NCI-H187 (cell line): ENCODE results near the gene PRR5L.

Experiments
- DNase-seq, 2 experiments: peaks; one replicate each; lab custom pipeline; 2025; lab: John Stamatoyannopoulos, UW

The PRR5L gene

GRCh38 chr11:36358436-36358835, 62.3 kb downstream of the PRR5L start:
- DNase-seq: no peak

- DNase-seq: no peak
Observed at GRCh38 chr11:36360318-36360717, 64.2 kb downstream of the PRR5L start.

GRCh38 chr11:36360826-36361415, 64.8 kb downstream of the PRR5L start:
- DNase-seq: no peak

GRCh38 chr11:36361472-36361871, 65.4 kb downstream of the PRR5L start:
- no peak for DNase-seq

GRCh38 chr11:36361901-36362391, 65.9 kb downstream of the PRR5L start:
- no peak for DNase-seq

- no peak for DNase-seq
Observed at GRCh38 chr11:36362902-36363301, 66.8 kb downstream of the PRR5L start.

- DNase-seq: no peak
Observed at GRCh38 chr11:36363361-36364268, 67.5 kb downstream of the PRR5L start.

GRCh38 chr11:36364551-36365325, 68.7 kb downstream of the PRR5L start:
- no peak for DNase-seq

GRCh38 chr11:36365907-36366306, 69.8 kb downstream of the PRR5L start:
- DNase-seq: no peak

GRCh38 chr11:36367806-36368680, 72.0 kb downstream of the PRR5L start:
- no peak for DNase-seq

- DNase-seq: no peak
Observed at GRCh38 chr11:36371181-36371580, 75.1 kb downstream of the PRR5L start.

GRCh38 chr11:36371590-36371989, 75.5 kb downstream of the PRR5L start:
- DNase-seq: no peak

GRCh38 chr11:36372101-36372771, 76.1 kb downstream of the PRR5L start:
- DNase-seq: no peak

GRCh38 chr11:36373016-36374010, 77.2 kb downstream of the PRR5L start:
- no peak for DNase-seq

- no peak for DNase-seq
Observed at GRCh38 chr11:36374726-36375125, 78.6 kb downstream of the PRR5L start.

- no peak for DNase-seq
Observed at GRCh38 chr11:36375353-36376008, 79.4 kb downstream of the PRR5L start.

- DNase-seq: no peak
Observed at GRCh38 chr11:36376009-36376887, 80.2 kb downstream of the PRR5L start.
